CD4-positive, alpha-beta T cell (primary cell): Measurements from ENCODE around the gene OBP2A. TPM values are rescaled to one million over a fixed set of nuclear protein-coding genes. Genes with fewer than 3 reads are reported as not detected.

Source experiments
- ATAC-seq: fragments of 200-7000 bp; cut with Tn5 transposase; one replicate; pipeline ENCODE4 v1.10.0; 2022; ENCODE audit warnings: mild to moderate bottlenecking; ENCODE audit not compliant: poor library complexity
- CTCF ChIA-PET: fragments of 350-600 bp; sonication (Branson Sonifier 250); formaldehyde crosslinking; loops from one replicate; lab custom pipeline; 2021; ENCODE audit warnings: antibody characterized with exemption, inconsistent platforms; lab: Charles Lee
- POLR2A ChIA-PET: fragments of 350-600 bp; sonication (Branson Sonifier 250); formaldehyde crosslinking; loops from one replicate; lab custom pipeline; 2021; ENCODE audit warnings: antibody characterized with exemption, inconsistent platforms; lab: Charles Lee
- DNase-seq, 14 experiments: peaks; one replicate each; pipeline ENCODE4 v3.0.0-alpha.2; 2013 to 2020; ENCODE audit warnings: mixed read lengths in 2 of 14
- H3K27ac ChIP-seq, 2 donors: one replicate each; pipeline versions ENCODE4 v1.5.1 to v1.7.0; 2013; ENCODE audit warnings: low read length in 2 of 2, low read depth in 1 of 2, mild to moderate bottlenecking in 1 of 2
- H3K27me3 ChIP-seq, 2 experiments: 1 replicate in 1 of 2; 2 replicates in 1 of 2; pipeline versions ENCODE4 v1.6.1 to v1.7.0; 2013; ENCODE audit warnings: low read length in 2 of 2, control low read depth in 1 of 2, mild to moderate bottlenecking in 1 of 2, moderate library complexity in 1 of 2; ENCODE audit not compliant: insufficient read depth in 2 of 2, control insufficient read depth in 1 of 2
- H3K36me3 ChIP-seq: one replicate; pipeline ENCODE4 v1.6.1; 2013; ENCODE audit warnings: low read length, control low read depth; ENCODE audit not compliant: insufficient read depth
- H3K4me1 ChIP-seq: one replicate; pipeline ENCODE4 v1.6.1; 2013; ENCODE audit warnings: low read length, control low read depth; ENCODE audit not compliant: insufficient read depth
- H3K4me3 ChIP-seq: one replicate; pipeline ENCODE4 v1.5.1; 2013; ENCODE audit warnings: mild to moderate bottlenecking, low read length, moderate library complexity
- H3K9me3 ChIP-seq, 2 experiments: 1 replicate in 1 of 2; 2 replicates in 1 of 2; pipeline versions ENCODE4 v1.6.1 to v1.7.0; 2013; ENCODE audit warnings: low read length in 2 of 2, mild to moderate bottlenecking in 2 of 2, control low read depth in 1 of 2, moderate library complexity in 1 of 2; ENCODE audit not compliant: control insufficient read depth in 1 of 2, insufficient read depth in 1 of 2
- H3K27ac Mint-ChIP-seq: one replicate; pipeline ENCODE4 v1.8.0; 2020; ENCODE audit warnings: mixed read lengths
- H3K27me3 Mint-ChIP-seq: one replicate; pipeline ENCODE4 v1.8.0; 2021; ENCODE audit warnings: mixed read lengths
- H3K36me3 Mint-ChIP-seq: one replicate; pipeline ENCODE4 v1.8.0; 2021; ENCODE audit warnings: low read depth, mixed read lengths
- H3K4me1 Mint-ChIP-seq: one replicate; pipeline ENCODE4 v1.8.0; 2021; ENCODE audit warnings: low read depth, mixed read lengths
- H3K4me3 Mint-ChIP-seq: one replicate; pipeline ENCODE4 v1.8.0; 2020; ENCODE audit warnings: mild to moderate bottlenecking, mixed read lengths
- H3K9me3 Mint-ChIP-seq: one replicate; pipeline ENCODE4 v1.8.0; 2020; ENCODE audit warnings: mixed read lengths
- CTCF ChIP-seq: fragments of 200-600 bp; IDR thresholded peaks from one replicate; pipeline ENCODE4 v1.8.0; 2022; ENCODE audit warnings: antibody characterized with exemption, mild to moderate bottlenecking
- intact Hi-C, 2 experiments: fragments of 100-400 bp; cut with DNase I in 1 of 2; cut with micrococcal nuclease in 1 of 2; formaldehyde crosslinking; loops; one replicate each; pipeline versions ENCODE4 v1.15.1 to v1.9.0; 2023 to 2025; cut with DNase I, micrococcal nuclease
- total RNA-seq, 174 experiments: library from RNA in 2 of 174; stranded (reverse) in 2 of 174; gene quantifications; one replicate each; pipeline ENCODE4 v1.2.3 and lab custom pipeline; 2021 to 2026

OBP2A gene
- total RNA-seq, 2 experiments from 2014 or later: not detected

- H3K9me3 ChIP-seq: peaks cover 0 to 9% of the 10 kb centered on the region in 2 experiments
- no peak overlapping the region for H3K27ac Mint-ChIP-seq
- no peak for DNase-seq
- no peaks in the 10 kb centered on the region for H3K4me1 ChIP-seq
- H3K4me1 Mint-ChIP-seq: no peaks in the 10 kb centered on the region
- CTCF ChIA-PET: no interaction called here
- H3K4me3 ChIP-seq: no peak overlapping the region
- ATAC-seq: no peak
- no peak overlapping the region for H3K4me3 Mint-ChIP-seq
- no peaks in the 10 kb centered on the region for H3K36me3 ChIP-seq
- intact Hi-C loops: no loop called here
- no peak overlapping the region for H3K27ac ChIP-seq
- POLR2A ChIA-PET: no interaction called here
- H3K27me3 ChIP-seq: peaks cover 6 to 16% of the 10 kb centered on the region in 2 experiments
- peaks cover 33% of the 10 kb centered on the region for H3K27me3 Mint-ChIP-seq
- TF ChIP-seq CTCF: no peak
- H3K9me3 Mint-ChIP-seq: no peaks in the 10 kb centered on the region
- H3K36me3 Mint-ChIP-seq: no peaks in the 10 kb centered on the region
These were observed 16.4 kb downstream of the OBP2A start for GRCh38 chr9:135562235-135562745.

GRCh38 chr9:135563039-135563476, 17.1 kb downstream of the OBP2A start:
- no peak overlapping the region for H3K4me3 Mint-ChIP-seq
- peaks cover 33% of the 10 kb centered on the region for H3K27me3 Mint-ChIP-seq
- no peaks in the 10 kb centered on the region for H3K9me3 Mint-ChIP-seq
- Histone ChIP-seq H3K36me3 (no peaks in the 10 kb centered on the region), H3K4me3 (no peak overlapping the region), H3K4me1 (no peaks in the 10 kb centered on the region), H3K27me3 (peaks cover 6 to 16% of the 10 kb centered on the region in 2 experiments), H3K9me3 (peaks cover 0 to 9% of the 10 kb centered on the region in 2 experiments), H3K27ac (no peak overlapping the region)
- no peak overlapping the region for H3K27ac Mint-ChIP-seq
- no peak for TF ChIP-seq CTCF
- no peaks in the 10 kb centered on the region for H3K4me1 Mint-ChIP-seq
- H3K36me3 Mint-ChIP-seq: no peaks in the 10 kb centered on the region
- ChIA-PET CTCF (no interaction called here), POLR2A (no interaction called here)
- ATAC-seq (no peak), DNase-seq (no peak)
- intact Hi-C loops: no loop called here

GRCh38 chr9:135563858-135564257, 17.9 kb downstream of the OBP2A start:
- H3K4me1 Mint-ChIP-seq: no peaks in the 10 kb centered on the region
- Histone ChIP-seq H3K27me3 (peaks cover 6 to 16% of the 10 kb centered on the region in 2 experiments), H3K9me3 (peaks cover 0 to 9% of the 10 kb centered on the region in 2 experiments), H3K27ac (no peak overlapping the region), H3K36me3 (no peaks in the 10 kb centered on the region), H3K4me3 (no peak overlapping the region), H3K4me1 (no peaks in the 10 kb centered on the region)
- TF ChIP-seq CTCF: no peak
- ChIA-PET POLR2A (no interaction called here), CTCF (no interaction called here)
- DNase-seq (no peak), ATAC-seq (no peak)
- H3K9me3 Mint-ChIP-seq: no peaks in the 10 kb centered on the region
- H3K4me3 Mint-ChIP-seq: no peak overlapping the region
- no peaks in the 10 kb centered on the region for H3K36me3 Mint-ChIP-seq
- H3K27me3 Mint-ChIP-seq: peaks cover 33% of the 10 kb centered on the region
- intact Hi-C loops: no loop called here
- no peak overlapping the region for H3K27ac Mint-ChIP-seq
